OCI-LY1 (cell line): ENCODE measurements around the gene LMNA.
"Not testable (repeated sequence)": the region's sequence is repeated elsewhere in the genome, so short reads cannot be mapped to it uniquely, and the experiment has no call there.

ENCODE experiments used
- H2AFZ ChIP-seq: fragments of 200-600 bp; sonication (generic), shearing (Covaris generic); 2 replicates; pipeline ENCODE4 v1.6.0; 2014; ENCODE audit warnings: antibody characterized with exemption, mild to moderate bottlenecking, low read length
- H3F3A ChIP-seq: fragments of 200-600 bp; sonication (generic), shearing (Covaris generic); 2 replicates; pipeline ENCODE4 v1.6.0; 2014; ENCODE audit warnings: mild to moderate bottlenecking, antibody characterized with exemption, low read length, moderate library complexity; ENCODE audit not compliant: insufficient read depth
- H3K27ac ChIP-seq: fragments of 200-600 bp; sonication (generic); 2 replicates; pipeline ENCODE4 v1.5.1; 2014; ENCODE audit warnings: low read length, mixed run types, mild to moderate bottlenecking, low read depth; ENCODE audit not compliant: poor library complexity, severe bottlenecking
- H3K27me3 ChIP-seq: fragments of 200-600 bp; sonication (generic); 2 replicates; pipeline ENCODE4 v1.6.0; 2014; ENCODE audit warnings: antibody characterized with exemption, mild to moderate bottlenecking, low read length, moderate library complexity; ENCODE audit not compliant: insufficient read depth
- H3K36me3 ChIP-seq: fragments of 200-600 bp; sonication (generic); 2 replicates; pipeline ENCODE4 v1.6.1; 2014; ENCODE audit warnings: mild to moderate bottlenecking, antibody characterized with exemption, low read length, moderate library complexity, mixed read lengths; ENCODE audit not compliant: insufficient read depth
- H3K4me1 ChIP-seq: fragments of 200-600 bp; sonication (generic); 2 replicates; pipeline ENCODE4 v1.5.1; 2014; ENCODE audit warnings: mild to moderate bottlenecking, low read length, moderate library complexity; ENCODE audit not compliant: insufficient read depth, severe bottlenecking
- H3K4me2 ChIP-seq: fragments of 200-600 bp; sonication (generic), shearing (Covaris generic); 2 replicates; pipeline ENCODE4 v1.6.1; 2014; ENCODE audit warnings: low read length
- H3K4me3 ChIP-seq: fragments of 200-600 bp; sonication (generic); 2 replicates; pipeline ENCODE4 v1.5.1; 2014; ENCODE audit warnings: low read length, low read depth, mild to moderate bottlenecking, mixed read lengths; ENCODE audit not compliant: poor library complexity, severe bottlenecking
- H3K79me2 ChIP-seq: fragments of 200-600 bp; shearing (Covaris generic); 2 replicates; pipeline ENCODE4 v1.6.1; 2016; ENCODE audit warnings: mixed run types, low read length, mixed read lengths; ENCODE audit not compliant: insufficient read depth
- H3K9ac ChIP-seq: fragments of 200-600 bp; sonication (generic), shearing (Covaris generic); 2 replicates; pipeline ENCODE4 v1.6.1; 2014; ENCODE audit warnings: mild to moderate bottlenecking, low read length, mixed read lengths
- H3K9me2 ChIP-seq: fragments of 200-600 bp; sonication (generic), shearing (Covaris generic); 2 replicates; pipeline ENCODE4 v1.6.1; 2014; ENCODE audit warnings: low read depth, mild to moderate bottlenecking, low read length, mixed read lengths
- H3K9me3 ChIP-seq: fragments of 200-600 bp; shearing (Covaris generic); 2 replicates; pipeline ENCODE4 v1.6.1; 2014; ENCODE audit warnings: low read length, mixed read lengths
- H4K20me1 ChIP-seq: fragments of 200-600 bp; sonication (generic), shearing (Covaris generic); 2 replicates; pipeline ENCODE4 v1.6.0; 2016; ENCODE audit warnings: mild to moderate bottlenecking, low read length; ENCODE audit not compliant: insufficient read depth
- EZH2 ChIP-seq: fragments of 200-600 bp; sonication (generic), shearing (Covaris generic); IDR thresholded peaks from 2 replicates; pipeline ENCODE4 v1.8.0; 2017; ENCODE audit warnings: borderline replicate concordance, mixed run types, mild to moderate bottlenecking, antibody characterized with exemption, low read length, moderate library complexity, mixed read lengths
- TF ChIP-seq, protein P1 (sequence below): fragments of 200-600 bp; sonication (generic), shearing (Covaris generic); IDR thresholded peaks from 2 replicates; pipeline ENCODE4 v1.5.1; 2017; ENCODE audit warnings: mild to moderate bottlenecking, antibody characterized with exemption, low read length, moderate library complexity, mixed read lengths

LMNA gene

DNA sequence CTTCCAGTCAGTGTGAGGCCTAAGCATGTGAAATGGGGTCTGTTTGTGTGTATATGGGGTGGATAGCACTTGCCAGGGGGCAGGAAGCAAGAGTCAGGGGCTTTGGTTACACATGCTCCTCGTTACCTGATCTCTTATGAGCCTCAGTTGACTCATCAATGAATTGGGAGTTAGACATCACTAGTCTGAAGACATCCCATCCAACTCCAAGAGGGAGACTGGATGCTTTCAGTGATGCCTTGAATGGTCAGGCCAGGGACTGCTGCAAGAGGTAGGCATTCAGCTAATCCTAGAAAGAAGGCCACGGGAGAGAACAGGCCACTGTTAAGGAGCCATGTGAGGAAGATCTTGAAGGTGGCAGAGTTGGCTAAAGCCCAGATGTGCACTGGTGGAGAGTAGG, 47.2 kb upstream of the LMNA start:
- H3K4me3 ChIP-seq = no peak overlapping the region
- H2AFZ ChIP-seq = no peak overlapping the region
- no peaks in the 10 kb centered on the region for H3K27me3 ChIP-seq
- no peak overlapping the region for H3K9ac ChIP-seq
- H3K9me2 ChIP-seq = no peaks in the 10 kb centered on the region
- H3F3A ChIP-seq = no peaks in the 10 kb centered on the region
- TF ChIP-seq, protein P1, sequence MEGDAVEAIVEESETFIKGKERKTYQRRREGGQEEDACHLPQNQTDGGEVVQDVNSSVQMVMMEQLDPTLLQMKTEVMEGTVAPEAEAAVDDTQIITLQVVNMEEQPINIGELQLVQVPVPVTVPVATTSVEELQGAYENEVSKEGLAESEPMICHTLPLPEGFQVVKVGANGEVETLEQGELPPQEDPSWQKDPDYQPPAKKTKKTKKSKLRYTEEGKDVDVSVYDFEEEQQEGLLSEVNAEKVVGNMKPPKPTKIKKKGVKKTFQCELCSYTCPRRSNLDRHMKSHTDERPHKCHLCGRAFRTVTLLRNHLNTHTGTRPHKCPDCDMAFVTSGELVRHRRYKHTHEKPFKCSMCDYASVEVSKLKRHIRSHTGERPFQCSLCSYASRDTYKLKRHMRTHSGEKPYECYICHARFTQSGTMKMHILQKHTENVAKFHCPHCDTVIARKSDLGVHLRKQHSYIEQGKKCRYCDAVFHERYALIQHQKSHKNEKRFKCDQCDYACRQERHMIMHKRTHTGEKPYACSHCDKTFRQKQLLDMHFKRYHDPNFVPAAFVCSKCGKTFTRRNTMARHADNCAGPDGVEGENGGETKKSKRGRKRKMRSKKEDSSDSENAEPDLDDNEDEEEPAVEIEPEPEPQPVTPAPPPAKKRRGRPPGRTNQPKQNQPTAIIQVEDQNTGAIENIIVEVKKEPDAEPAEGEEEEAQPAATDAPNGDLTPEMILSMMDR = no peak
- TF ChIP-seq EZH2 = no peak
- no peak overlapping the region for H3K4me2 ChIP-seq
- no peaks in the 10 kb centered on the region for H3K36me3 ChIP-seq
- no peaks in the 10 kb centered on the region for H3K4me1 ChIP-seq
- H3K27ac ChIP-seq = no peak overlapping the region
- no peaks in the 10 kb centered on the region for H3K79me2 ChIP-seq
- H4K20me1 ChIP-seq = no peaks in the 10 kb centered on the region
- H3K9me3 ChIP-seq = no peaks in the 10 kb centered on the region

DNA sequence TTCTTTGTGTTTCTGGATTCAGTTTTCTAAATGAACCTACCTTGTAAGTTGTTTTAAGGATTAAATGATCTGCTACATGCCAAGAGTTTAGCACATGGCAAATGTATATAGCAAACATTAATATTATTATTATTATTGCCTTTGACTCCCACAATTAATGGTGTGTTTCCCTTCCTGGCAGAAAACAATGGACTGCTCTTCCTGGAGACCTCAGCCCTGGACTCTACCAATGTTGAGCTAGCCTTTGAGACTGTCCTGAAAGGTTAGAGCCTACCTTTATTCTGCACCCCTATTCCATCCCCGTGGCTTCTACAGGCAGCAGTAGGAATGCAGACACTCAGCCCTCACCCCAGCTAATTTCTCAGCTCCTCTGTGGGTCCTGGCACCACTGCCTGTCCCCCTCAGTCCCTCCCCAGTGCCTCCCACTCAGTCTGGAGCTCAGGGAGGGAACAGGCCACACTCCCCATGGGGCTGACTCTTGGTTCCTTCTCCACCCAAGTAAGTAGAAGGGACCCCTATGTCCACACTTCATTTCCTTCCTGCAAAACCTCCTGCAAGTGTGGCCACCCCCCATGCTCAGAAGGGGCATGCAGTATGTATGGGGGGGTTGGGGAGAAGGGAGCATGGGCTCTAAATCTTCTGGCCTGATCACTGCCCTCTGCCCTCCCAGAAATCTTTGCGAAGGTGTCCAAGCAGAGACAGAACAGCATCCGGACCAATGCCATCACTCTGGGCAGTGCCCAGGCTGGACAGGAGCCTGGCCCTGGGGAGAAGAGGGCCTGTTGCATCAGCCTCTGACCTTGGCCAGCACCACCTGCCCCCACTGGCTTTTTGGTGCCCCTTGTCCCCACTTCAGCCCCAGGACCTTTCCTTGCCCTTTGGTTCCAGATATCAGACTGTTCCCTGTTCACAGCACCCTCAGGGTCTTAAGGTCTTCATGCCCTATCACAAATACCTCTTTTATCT, 44.7 kb upstream of the LMNA start:
- Histone ChIP-seq H4K20me1 (no peaks in the 10 kb centered on the region), H3K4me2 (no peak overlapping the region), H3K4me1 (peaks cover under 1% of the 10 kb centered on the region), H3K4me3 (no peak overlapping the region), H3K9ac (no peak overlapping the region), H3F3A (no peaks in the 10 kb centered on the region), H2AFZ (no peak overlapping the region), H3K36me3 (no peaks in the 10 kb centered on the region), H3K9me2 (no peaks in the 10 kb centered on the region), H3K27ac (no peak overlapping the region), H3K27me3 (no peaks in the 10 kb centered on the region), H3K9me3 (no peaks in the 10 kb centered on the region), H3K79me2 (no peaks in the 10 kb centered on the region)
- no peak for TF ChIP-seq EZH2
- TF ChIP-seq, protein P1 = no peak

DNA sequence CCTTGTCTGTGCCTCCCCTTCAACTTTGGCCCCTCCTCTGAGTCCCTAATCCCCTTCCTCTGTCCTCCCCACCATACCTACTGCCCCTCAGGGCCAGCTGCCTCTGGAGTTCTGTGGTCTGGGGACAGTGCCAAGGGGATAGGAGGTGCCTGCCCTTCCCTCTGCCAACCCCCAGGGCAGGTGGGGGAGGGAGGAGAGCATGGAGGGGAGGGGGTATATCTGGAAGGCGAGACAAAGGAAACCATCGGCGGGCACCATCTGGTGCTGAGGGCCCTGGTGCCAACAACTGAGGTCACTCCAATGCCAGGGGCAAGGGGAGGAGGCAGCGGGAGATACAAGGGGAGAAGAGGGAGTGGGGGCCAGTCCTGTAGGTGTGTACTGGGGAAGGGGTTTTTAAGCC, 44.0 kb upstream of the LMNA start:
- H4K20me1 ChIP-seq = no peaks in the 10 kb centered on the region
- no peak overlapping the region for H3K4me3 ChIP-seq
- no peak overlapping the region for H3K4me2 ChIP-seq
- H3F3A ChIP-seq = no peaks in the 10 kb centered on the region
- H3K9me3 ChIP-seq = no peaks in the 10 kb centered on the region
- H3K9me2 ChIP-seq = no peaks in the 10 kb centered on the region
- no peaks in the 10 kb centered on the region for H3K27me3 ChIP-seq
- peaks cover 6% of the 10 kb centered on the region for H3K4me1 ChIP-seq
- H3K79me2 ChIP-seq = no peaks in the 10 kb centered on the region
- no peak overlapping the region for H3K9ac ChIP-seq
- H2AFZ ChIP-seq = no peak overlapping the region
- TF ChIP-seq EZH2 = no peak
- TF ChIP-seq, protein P1 = no peak
- H3K36me3 ChIP-seq = no peaks in the 10 kb centered on the region
- H3K27ac ChIP-seq = no peak overlapping the region

DNA sequence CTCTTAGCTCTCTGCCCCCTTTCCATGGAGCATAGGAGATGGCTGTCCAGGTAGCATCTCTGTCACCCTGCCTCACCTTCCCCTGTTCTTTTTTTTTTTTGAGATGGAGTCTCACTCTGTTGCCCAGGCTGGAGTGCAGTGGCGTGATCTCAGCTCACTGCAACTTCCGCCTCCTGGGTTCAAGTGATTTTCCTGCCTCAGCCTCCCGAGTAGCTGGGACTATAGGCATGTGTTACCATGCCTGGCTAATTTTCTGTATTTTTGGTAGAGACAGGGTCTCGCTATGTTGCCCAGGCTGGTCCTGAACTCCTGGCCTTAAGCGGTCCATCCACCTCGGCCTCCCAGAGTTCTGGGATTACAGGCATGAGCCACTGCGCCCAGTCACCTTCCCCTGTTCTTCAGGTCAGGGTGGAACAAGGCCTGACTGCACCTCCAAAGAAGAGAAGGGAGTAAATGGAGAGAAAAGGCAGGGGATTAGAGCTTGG, 43.1 kb upstream of the LMNA start:
- H3K9ac ChIP-seq, H2AFZ ChIP-seq, H3K36me3 ChIP-seq, H3K9me3 ChIP-seq, H3K79me2 ChIP-seq, H3K4me2 ChIP-seq, H3K4me3 ChIP-seq, H3F3A ChIP-seq, H3K9me2 ChIP-seq, H3K27ac ChIP-seq, H3K27me3 ChIP-seq, H4K20me1 ChIP-seq: not testable (repeated sequence)
- peaks cover 14% of the 10 kb centered on the region for H3K4me1 ChIP-seq
